H1 (cell line): Measurements from ENCODE around the gene MCHR2. TPM values are rescaled to one million over a fixed set of nuclear protein-coding genes. Genes with fewer than 3 reads are reported as not detected.

Experiments used
- CTCF ChIA-PET: fragments of 300-600 bp; sonication (Branson Sonifier 250); formaldehyde crosslinking; loops from one replicate; lab custom pipeline; 2021; ENCODE audit not compliant: partially characterized antibody; lab: Charles Lee
- POLR2A ChIA-PET: fragments of 300-600 bp; sonication (Branson Sonifier 250); formaldehyde crosslinking; loops from one replicate; lab custom pipeline; 2021; ENCODE audit warnings: inconsistent platforms; ENCODE audit not compliant: partially characterized antibody; lab: Charles Lee
- DNase-seq, 2 experiments: peaks; one replicate each; pipeline versions ENCODE4 v3.0.0 to v3.0.0-alpha.2; 2010 to 2022; ENCODE audit warnings: low spot score in 2 of 2, low read depth in 1 of 2, mixed read lengths in 1 of 2
- FAIRE-seq: peaks from 2 replicates; lab custom pipeline; 2011; peaks lifted over from hg19 to GRCh38; lab: Jason Lieb, UNC
- H2AFZ ChIP-seq: 2 replicates; pipeline ENCODE4 v1.8.1; 2012; ENCODE audit warnings: low read length, inconsistent platforms
- H2AK5ac ChIP-seq: 2 replicates; pipeline ENCODE4 v1.6.1; 2013; ENCODE audit warnings: low read depth, low read length
- H2BK120ac ChIP-seq: replicated peaks from 2 replicates; pipeline ENCODE3; 2013; ENCODE audit warnings: low read depth, low read length, inconsistent platforms
- H2BK12ac ChIP-seq: 2 replicates; pipeline ENCODE4 v1.6.1; 2013; ENCODE audit warnings: low read depth, low read length
- H2BK15ac ChIP-seq: 2 replicates; pipeline ENCODE4 v1.6.1; 2013; ENCODE audit warnings: low read length
- H2BK20ac ChIP-seq: 2 replicates; pipeline ENCODE4 v1.6.1; 2013; ENCODE audit warnings: low read length
- H2BK5ac ChIP-seq: 2 replicates; pipeline ENCODE4 v1.6.1; 2013; ENCODE audit warnings: low read depth, low read length
- H3K14ac ChIP-seq: 2 replicates; pipeline ENCODE4 v1.6.1; 2013; ENCODE audit warnings: inconsistent platforms; ENCODE audit not compliant: insufficient read length
- H3K18ac ChIP-seq: 2 replicates; pipeline ENCODE4 v1.6.1; 2013; ENCODE audit warnings: low read length; ENCODE audit errors: extremely low read depth
- H3K23ac ChIP-seq: 2 replicates; pipeline ENCODE4 v1.6.1; 2013; ENCODE audit warnings: inconsistent platforms; ENCODE audit not compliant: insufficient read length
- H3K23me2 ChIP-seq: 2 replicates; pipeline ENCODE4 v1.6.1; 2013; ENCODE audit warnings: low read depth, low read length
- H3K27ac ChIP-seq: 2 replicates; pipeline ENCODE4 v1.6.1; 2011; ENCODE audit warnings: low read depth, low read length, inconsistent platforms
- H3K27me3 ChIP-seq, 4 experiments: replicated peaks in 1 of 4; 1 replicate in 1 of 4; 2 replicates in 3 of 4; pipeline versions ENCODE4 v1.6.1 to v1.8.1; 2011 to 2013; ENCODE audit warnings: low read length in 3 of 4, mild to moderate bottlenecking in 3 of 4, inconsistent platforms in 2 of 4, mixed read lengths in 2 of 4, moderate library complexity in 1 of 4; ENCODE audit not compliant: control insufficient read depth in 3 of 4, insufficient read depth in 3 of 4; ENCODE audit errors: extremely low read depth in 1 of 4
- H3K36me3 ChIP-seq, 4 experiments: 2 replicates each; pipeline versions ENCODE4 v1.6.1 to v1.8.1; 2011 to 2013; ENCODE audit warnings: mild to moderate bottlenecking in 4 of 4, low read length in 3 of 4, moderate library complexity in 2 of 4, control low read depth in 1 of 4, inconsistent platforms in 1 of 4; ENCODE audit not compliant: insufficient read depth in 4 of 4, control insufficient read depth in 2 of 4
- H3K4ac ChIP-seq: replicated peaks from 2 replicates; pipeline ENCODE3; 2013; ENCODE audit warnings: low read length, low read depth, mixed read lengths, inconsistent platforms; ENCODE audit not compliant: insufficient read length
- H3K4me1 ChIP-seq, 4 experiments: replicated peaks in 1 of 4; 1 replicate in 1 of 4; 2 replicates in 3 of 4; pipeline versions ENCODE4 v1.6.1 to v1.8.1; 2011 to 2013; ENCODE audit warnings: low read length in 3 of 4, inconsistent platforms in 2 of 4, mixed read lengths in 1 of 4; ENCODE audit not compliant: insufficient read depth in 4 of 4, control insufficient read depth in 3 of 4
- H3K4me2 ChIP-seq, 2 experiments: 2 replicates each; pipeline versions ENCODE4 v1.6.1 to v1.8.1; 2011 to 2013; ENCODE audit warnings: low read depth in 2 of 2, low read length in 2 of 2, control low read depth in 1 of 2, inconsistent platforms in 1 of 2, mild to moderate bottlenecking in 1 of 2; ENCODE audit not compliant: insufficient read depth in 1 of 2
- H3K4me3 ChIP-seq, 4 experiments: fragments of 200-600, 300-600 bp in 1 of 4; sonication (generic), shearing (Covaris generic), sonication (Bioruptor Twin) in 1 of 4; 2 replicates each; pipeline versions ENCODE4 v1.5.1 to v1.8.1; 2011 to 2016; ENCODE audit warnings: low read length in 4 of 4, low read depth in 3 of 4, control low read depth in 2 of 4, inconsistent platforms in 2 of 4, mild to moderate bottlenecking in 2 of 4, mixed read lengths in 1 of 4, moderate library complexity in 1 of 4; ENCODE audit not compliant: insufficient read depth in 2 of 4; ENCODE audit errors: extremely low read depth in 1 of 4
- H3K56ac ChIP-seq: replicated peaks from 2 replicates; pipeline ENCODE3; 2013; ENCODE audit warnings: low read depth, mild to moderate bottlenecking, mixed read lengths, low read length, inconsistent platforms; ENCODE audit not compliant: insufficient read length
- H3K79me1 ChIP-seq: 2 replicates; pipeline ENCODE4 v1.6.1; 2013; ENCODE audit warnings: low read depth, low read length, control low read depth
- H3K79me2 ChIP-seq, 2 experiments: 2 replicates each; pipeline versions ENCODE4 v1.6.1 to v1.8.1; 2012 to 2013; ENCODE audit warnings: low read length in 2 of 2, mild to moderate bottlenecking in 2 of 2, inconsistent platforms in 1 of 2; ENCODE audit not compliant: insufficient read depth in 2 of 2, control insufficient read depth in 1 of 2
- H3K9ac ChIP-seq, 4 experiments: replicated peaks in 1 of 4; 1 replicate in 1 of 4; 2 replicates in 3 of 4; pipeline versions ENCODE4 v1.6.1 to v1.8.1; 2011 to 2013; ENCODE audit warnings: low read depth in 3 of 4, low read length in 3 of 4, control low read depth in 2 of 4, mild to moderate bottlenecking in 2 of 4, moderate library complexity in 2 of 4, inconsistent platforms in 1 of 4; ENCODE audit errors: extremely low read depth in 1 of 4
- H3K9me3 ChIP-seq, 2 experiments: 2 replicates each; pipeline versions ENCODE4 v1.6.1 to v1.8.1; 2012 to 2013; ENCODE audit warnings: mild to moderate bottlenecking in 2 of 2, moderate library complexity in 2 of 2, control low read depth in 1 of 2, inconsistent platforms in 1 of 2, low read depth in 1 of 2, low read length in 1 of 2, mixed read lengths in 1 of 2; ENCODE audit not compliant: insufficient read depth in 2 of 2
- H4K20me1 ChIP-seq, 2 experiments: replicated peaks in 1 of 2; 2 replicates each; pipeline versions ENCODE3 to v1.8.1; 2011 to 2013; ENCODE audit warnings: inconsistent platforms in 2 of 2, low read length in 2 of 2, mild to moderate bottlenecking in 1 of 2; ENCODE audit not compliant: insufficient read depth in 2 of 2, control insufficient read depth in 1 of 2
- H4K5ac ChIP-seq: 2 replicates; pipeline ENCODE4 v1.6.1; 2013; ENCODE audit warnings: low read length, low read depth, mixed read lengths, inconsistent platforms; ENCODE audit not compliant: insufficient read length
- H4K8ac ChIP-seq: 2 replicates; pipeline ENCODE4 v1.8.0; 2013; ENCODE audit warnings: mild to moderate bottlenecking, moderate library complexity, low read length, inconsistent platforms; ENCODE audit not compliant: insufficient read depth; ENCODE audit errors: extremely low read depth
- H4K91ac ChIP-seq: replicated peaks from 2 replicates; pipeline ENCODE3; 2013; ENCODE audit warnings: low read length, mixed read lengths, inconsistent platforms; ENCODE audit not compliant: insufficient read length
- GABPA ChIP-seq: IDR thresholded peaks from 2 replicates; pipeline ENCODE4 v1.6.1; 2011; ENCODE audit warnings: mild to moderate bottlenecking, low read length, moderate library complexity, borderline replicate concordance; ENCODE audit not compliant: insufficient read depth
- polyA plus RNA-seq, 7 experiments: library from polyadenylated mRNA; depleted of rRNA in 3 of 7; stranded (reverse) in 5 of 7; unstranded in 2 of 7; fragments of >200 nt in 5 of 7; fragments of 200-250 nt in 2 of 7; gene quantifications; 1 replicate in 5 of 7; 2 replicates in 1 of 7; 4 replicates in 1 of 7; pipeline versions ENCODE4 v1.2.1 to v1.2.3, GENCODE V29; 2011 to 2013; ENCODE audit warnings: missing spikeins in 2 of 7, mixed read lengths in 2 of 7
- total RNA-seq: library from RNA; stranded (reverse); fragmentation: NEBNext Ultra II Directional; extraction: Animal tissue kit (Norgen Biotek cat#: 25700); gene quantifications from 2 replicates; pipeline ENCODE4 v1.2.1, GENCODE V29; 2021

Gene MCHR2
- total and polyA plus RNA-seq, 2 of the 8 experiments (the other 6 are each of a cell fraction or from before 2014, with no cell fraction given), result not detected

DNA sequence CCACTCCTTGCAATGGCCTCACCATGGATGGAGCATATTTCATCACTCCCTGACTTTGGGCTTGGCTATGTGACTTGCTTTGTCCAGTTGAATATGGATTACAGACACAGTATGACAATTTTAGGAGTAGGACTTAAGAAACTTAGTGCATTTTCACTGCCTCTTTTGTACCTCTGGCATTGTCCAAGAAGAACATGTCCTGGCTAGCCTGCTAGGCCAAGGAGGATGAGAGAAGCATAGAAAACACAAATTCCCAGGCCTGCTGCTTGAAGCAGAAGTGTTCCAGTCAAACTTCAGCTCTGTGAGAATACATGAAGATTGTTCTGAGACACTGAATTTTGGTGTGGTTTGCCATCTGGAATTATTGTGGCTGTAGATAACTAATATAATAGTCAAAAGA lies 3.1 kb upstream of the MCHR2 start:
- Histone ChIP-seq H3K23ac (no peak overlapping the region), H3K23me2 (peaks cover 4% of the 10 kb centered on the region; the same call in 1 of the 2 replicates), H2BK20ac (no peak overlapping the region), H2AK5ac (no peak overlapping the region), H4K8ac (no peak overlapping the region), H3K9ac (no peak overlapping the region), H3K14ac (no peak overlapping the region), H3K4me3 (no peak overlapping the region), H3K4me2 (no peak overlapping the region)
- DNase-seq, result no peak
- ChIA-PET POLR2A (no interaction called here), CTCF (interaction anchor here (0.9 to 1.7 kb wide), 2 partner anchors 120 to 129 kb away, joined by 3 to 4 read pairs; no protein-coding TSS in a partner anchor)
- TF ChIP-seq GABPA, result no peak
- TF ChIP-seq, all 59 proteins: peak for 0
- Histone ChIP-seq H3K27me3 (peaks cover 7 to 29% (median 21%) of the 10 kb centered on the region in 4 experiments), H2BK5ac (no peak overlapping the region), H2BK12ac (no peak overlapping the region), H3K79me1 (no peaks in the 10 kb centered on the region), H3K27ac (no peak overlapping the region), H2BK120ac (no peak overlapping the region), H4K5ac (no peak overlapping the region), H2BK15ac (no peak overlapping the region), H3K4me1 (peaks cover 0 to 2% (median 0%) of the 10 kb centered on the region in 4 experiments; a peak in 1 of 7 replicates), H3K79me2 (no peaks in the 10 kb centered on the region), H2AFZ (peak overlapping the region; percentile 89; the same call in 1 of the 2 replicates), H3K4ac (no peak overlapping the region), H4K91ac (no peak overlapping the region), H3K56ac (no peak overlapping the region), H3K36me3 (no peaks in the 10 kb centered on the region), H3K18ac (no peak overlapping the region), H3K9me3 (no peaks in the 10 kb centered on the region), H4K20me1 (no peaks in the 10 kb centered on the region)
- FAIRE-seq, result no peak
